Measurements from ENCODE around the gene ZNF138. TPM values are rescaled to one million over a fixed set of nuclear protein-coding genes. Genes with fewer than 3 reads are reported as not detected.
"Not testable (repeated sequence)": the region's sequence is repeated elsewhere in the genome, so short reads cannot be mapped to it uniquely, and the experiment has no call there.

Gene ZNF138
- total and polyA plus RNA-seq, 2 of the 8 experiments (the other 6 are each of a cell fraction or from before 2014, with no cell fraction given): 7.5 to 22.6 TPM

- H3K9ac ChIP-seq (replicated peaks in 1 of 4; ENCODE audit: extremely low read depth in 1 of 4, low read depth in 3 of 4, low read length in 3 of 4); H2AFZ ChIP-seq (ENCODE audit: low read length); H3K36me3 ChIP-seq (ENCODE audit: control insufficient read depth in 2 of 4, insufficient read depth in 4 of 4, low read length in 3 of 4); H2BK5ac ChIP-seq (ENCODE audit: low read depth, low read length); H3K4me2 ChIP-seq (ENCODE audit: insufficient read depth in 1 of 2, low read depth in 2 of 2, low read length in 2 of 2); H3K27me3 ChIP-seq (replicated peaks in 1 of 4; ENCODE audit: control insufficient read depth in 3 of 4, extremely low read depth in 1 of 4, insufficient read depth in 3 of 4, low read length in 3 of 4); H2BK15ac ChIP-seq (ENCODE audit: low read length); H3K56ac ChIP-seq (replicated peaks; ENCODE audit: insufficient read length, low read depth, low read length); H3K18ac ChIP-seq (ENCODE audit: extremely low read depth, low read length); H4K20me1 ChIP-seq (replicated peaks in 1 of 2; ENCODE audit: control insufficient read depth in 1 of 2, insufficient read depth in 2 of 2, low read length in 2 of 2); H3K14ac ChIP-seq (ENCODE audit: insufficient read length); H3K4ac ChIP-seq (replicated peaks; ENCODE audit: insufficient read length, low read depth, low read length); H4K5ac ChIP-seq (ENCODE audit: insufficient read length, low read depth, low read length); H4K91ac ChIP-seq (replicated peaks; ENCODE audit: insufficient read length, low read length); H3K23me2 ChIP-seq (ENCODE audit: low read depth, low read length); H3K23ac ChIP-seq (ENCODE audit: insufficient read length); H3K4me3 ChIP-seq (ENCODE audit: extremely low read depth in 1 of 4, insufficient read depth in 2 of 4, low read depth in 3 of 4, low read length in 4 of 4); H3K79me2 ChIP-seq (ENCODE audit: control insufficient read depth in 1 of 2, insufficient read depth in 2 of 2, low read length in 2 of 2); H3K79me1 ChIP-seq (ENCODE audit: low read depth, low read length); H2BK120ac ChIP-seq (replicated peaks; ENCODE audit: low read depth, low read length); POLR2A ChIA-PET (ENCODE audit: partially characterized antibody); H2BK20ac ChIP-seq (ENCODE audit: low read length); CTCF ChIA-PET (ENCODE audit: partially characterized antibody); H3K27ac ChIP-seq (ENCODE audit: low read depth, low read length); H4K8ac ChIP-seq (ENCODE audit: extremely low read depth, insufficient read depth, low read length); FAIRE-seq; DNase-seq (ENCODE audit: low read depth in 1 of 2, low spot score in 2 of 2); H3K4me1 ChIP-seq (replicated peaks in 1 of 4; ENCODE audit: control insufficient read depth in 3 of 4, insufficient read depth in 4 of 4, low read length in 3 of 4); H2BK12ac ChIP-seq (ENCODE audit: low read depth, low read length); H2AK5ac ChIP-seq (ENCODE audit: low read depth, low read length): not testable (repeated sequence)
- H3K9me3 ChIP-seq (ENCODE audit: insufficient read depth in 2 of 2, low read depth in 1 of 2, low read length in 1 of 2): peaks cover 22 to 26% of the 10 kb centered on the region in 2 experiments
- WGBS, 2 experiments (ENCODE audit: extremely low coverage in 1 of 2, insufficient coverage in 1 of 2, insufficient read length in 1 of 2, insufficient replicate concordance in 2 of 2, low coverage in 1 of 2, low lambda C conversion rate in 2 of 2, missing lambda C conversion rate in 1 of 2): 81% methylated on average over 9 of the region's 23 CpGs; no CpG with 5 or more reads in 1 of the 2 experiments
Measured at GRCh38 chr7:64784842-64785241, 9.4 kb upstream of the ZNF138 start.
